K562 (cell line): Measurements from ENCODE around the gene ZNRD2. TPM values are rescaled to one million over a fixed set of nuclear protein-coding genes. Genes with fewer than 3 reads are reported as not detected.

Experiments used
- ATAC-seq: fragments of 200-7000 bp; cut with Tn5 transposase; 3 replicates; pipeline ENCODE4 v1.9.1; 2020; ENCODE audit warnings: moderate library complexity
- BruUV-seq: library from RNA; stranded (reverse); fragments of 400-500 nt; replicated peaks from 2 replicates; lab custom pipeline; 2021; lab: Mats Ljungman, UMichigan
- CTCF ChIA-PET: fragments of 300-600 bp; formaldehyde crosslinking; extraction: SDS; loops from one replicate; lab custom pipeline; 2021; ENCODE audit warnings: low intra/inter-chr PET ratio; lab: Yijun Ruan, JAX
- POLR2A ChIA-PET: fragments of 300-600, 350-650 bp; sonication (Branson Sonifier 250); formaldehyde crosslinking; extraction: SDS; loops from one replicate; lab custom pipeline; 2021; ENCODE audit warnings: antibody characterized with exemption, inconsistent platforms; lab: Yijun Ruan, JAX
- DNase-seq, 4 experiments: peaks; one replicate each; pipeline versions ENCODE4 v3.0.0 to v3.0.0-alpha.2; 2011 to 2018; ENCODE audit warnings: low spot score in 3 of 4, mixed read lengths in 3 of 4; ENCODE audit errors: extremely low read depth in 1 of 4
- FAIRE-seq: peaks from 2 replicates; lab custom pipeline; 2011; peaks lifted over from hg19 to GRCh38; lab: Jason Lieb, UNC
- H2AFZ ChIP-seq: 2 replicates; pipeline ENCODE4 v1.6.0; 2011; ENCODE audit warnings: low read depth, low read length, control low read depth, inconsistent platforms
- H3K27ac ChIP-seq: fragments of 200-600 bp; 3 replicates; pipeline ENCODE4 v1.8.0; 2011; ENCODE audit warnings: low read depth, mild to moderate bottlenecking, control low read depth, inconsistent platforms, low read length, moderate library complexity, mixed read lengths; ENCODE audit errors: extremely low read depth
- H3K27me3 ChIP-seq, 2 experiments: fragments of 300-600 bp in 1 of 2; 2 replicates in 1 of 2; 3 replicates in 1 of 2; pipeline versions ENCODE4 v1.6.0 to v1.8.0; 2011; ENCODE audit warnings: inconsistent platforms in 2 of 2, low read length in 2 of 2, mild to moderate bottlenecking in 1 of 2, mixed read lengths in 1 of 2, moderate library complexity in 1 of 2; ENCODE audit not compliant: control insufficient read depth in 2 of 2, insufficient read depth in 2 of 2
- H3K36me3 ChIP-seq: fragments of 300-600 bp; 3 replicates; pipeline ENCODE4 v1.8.0; 2011; ENCODE audit warnings: mild to moderate bottlenecking, low read length, inconsistent platforms; ENCODE audit not compliant: control insufficient read depth, insufficient read depth
- H3K4me1 ChIP-seq, 2 experiments: fragments of 200-600 bp in 1 of 2; replicated peaks in 1 of 2; 2 replicates in 1 of 2; 3 replicates in 1 of 2; pipeline versions ENCODE4 v1.5.1 to v1.8.0; 2011; ENCODE audit warnings: inconsistent platforms in 2 of 2, low read length in 2 of 2, mild to moderate bottlenecking in 1 of 2, mixed read lengths in 1 of 2, moderate library complexity in 1 of 2; ENCODE audit not compliant: control insufficient read depth in 2 of 2, insufficient read depth in 2 of 2
- H3K4me2 ChIP-seq: 2 replicates; pipeline ENCODE4 v1.6.1; 2011; ENCODE audit warnings: low read length, control low read depth, inconsistent platforms, mixed read lengths; ENCODE audit not compliant: insufficient read depth
- H3K4me3 ChIP-seq: fragments of 200-600 bp; sonication (generic), shearing (Covaris generic); 2 replicates; pipeline ENCODE4 v1.5.1; 2016; ENCODE audit warnings: control low read depth, inconsistent platforms
- H3K79me2 ChIP-seq: fragments of 200-600 bp; 3 replicates; pipeline ENCODE4 v1.8.0; 2011; ENCODE audit warnings: low read length, inconsistent platforms; ENCODE audit not compliant: control insufficient read depth, insufficient read depth
- H3K9ac ChIP-seq, 2 experiments: 2 replicates each; pipeline versions ENCODE4 v1.6.0 to v1.6.1; 2011; ENCODE audit warnings: low read depth in 2 of 2, low read length in 2 of 2, control low read depth in 1 of 2, inconsistent platforms in 1 of 2, mild to moderate bottlenecking in 1 of 2, mixed read lengths in 1 of 2; ENCODE audit not compliant: insufficient read depth in 1 of 2
- H3K9me1 ChIP-seq: one replicate; pipeline ENCODE4 v1.6.0; 2011; ENCODE audit warnings: inconsistent platforms, mild to moderate bottlenecking, low read length, moderate library complexity; ENCODE audit not compliant: control insufficient read depth, insufficient read depth
- H3K9me3 ChIP-seq: replicated peaks from 2 replicates; pipeline ENCODE4 v1.5.1; 2011; ENCODE audit warnings: low read depth, low read length, inconsistent platforms; ENCODE audit not compliant: control insufficient read depth, insufficient read depth
- H4K20me1 ChIP-seq: replicated peaks from 2 replicates; pipeline ENCODE4 v1.6.1; 2011; ENCODE audit warnings: low read length, inconsistent platforms, mixed read lengths; ENCODE audit not compliant: control insufficient read depth, insufficient read depth
- BCOR ChIP-seq: fragments of 450-650 bp; IDR thresholded peaks from 2 replicates; pipeline ENCODE4 v1.6.1; 2016
- CBX2 ChIP-seq: fragments of 200-600 bp; sonication (generic); IDR thresholded peaks from one replicate; pipeline ENCODE4 v1.6.1; 2012; ENCODE audit warnings: mild to moderate bottlenecking, low read length, inconsistent platforms; ENCODE audit not compliant: insufficient read depth, poor library complexity, severe bottlenecking
- GABPB1 ChIP-seq: sonication (generic); formaldehyde crosslinking; IDR thresholded peaks from 2 replicates; pipeline ENCODE4 v1.8.0; 2022; ENCODE audit warnings: mild to moderate bottlenecking, missing genetic modification reagents
- IFI16 ChIP-seq: fragments of 250-450 bp; sonication (Bioruptor Pico); IDR thresholded peaks from 2 replicates; pipeline ENCODE4 v2.1.2; 2022; ENCODE audit warnings: mild to moderate bottlenecking, inconsistent platforms
- PHF8 ChIP-seq: fragments of 200-600 bp; sonication (generic); IDR thresholded peaks from 2 replicates; pipeline ENCODE4 v1.6.1; 2012; ENCODE audit warnings: mixed run types, mild to moderate bottlenecking, inconsistent platforms, low read length, moderate library complexity, borderline replicate concordance
- POLR2G ChIP-seq: fragments of 200-400 bp; formaldehyde crosslinking; IDR thresholded peaks from 2 replicates; pipeline ENCODE4 v1.6.1; 2017; ENCODE audit warnings: low read depth, mild to moderate bottlenecking, antibody characterized with exemption, low read length, moderate library complexity
- SPI1 ChIP-seq: IDR thresholded peaks from 2 replicates; pipeline ENCODE4 v1.6.1; 2011; ENCODE audit warnings: low read depth, low read length, control low read depth, borderline replicate concordance
- VEZF1 ChIP-seq: fragments of 200-800 bp; sonication (Bioruptor generic); IDR thresholded peaks from 2 replicates; pipeline ENCODE4 v1.6.1; 2017; ENCODE audit warnings: missing genetic modification characterization, missing compliant biosample characterization
- ZFX ChIP-seq: sonication (generic); formaldehyde crosslinking; IDR thresholded peaks from 2 replicates; pipeline ENCODE4 v1.8.0; 2022; ENCODE audit warnings: mild to moderate bottlenecking, missing genetic modification reagents, moderate library complexity
- ZNF263 ChIP-seq: sonication (generic); formaldehyde crosslinking; IDR thresholded peaks from 2 replicates; pipeline ENCODE4 v1.8.0; 2022; ENCODE audit warnings: mild to moderate bottlenecking, missing genetic modification reagents, borderline replicate concordance
- WGBS: fragments of 100-300 bp; shearing (Covaris generic); methylation state at CpG from one replicate; pipeline ENCODE4 v1.1.6; 2016; ENCODE audit warnings: low coverage, mixed read lengths; ENCODE audit not compliant: insufficient coverage; ENCODE audit errors: missing lambda C conversion rate; 5-methylcytosine and 5-hydroxymethylcytosine counted together
- in situ Hi-C: fragments of 300-500 bp; cut with MboI; formaldehyde crosslinking; loops from 4 replicates; pipeline ENCODE4 v1.15.0; 2018; ENCODE audit warnings: inconsistent platforms, mixed read lengths
- intact Hi-C: fragments of 100-400 bp; cut with micrococcal nuclease; formaldehyde crosslinking; loops from 2 replicates; pipeline ENCODE4 v1.14.2; 2022
- polyA plus RNA-seq, 8 experiments: library from polyadenylated mRNA; depleted of rRNA in 4 of 8; stranded (reverse) in 5 of 8; unstranded in 3 of 8; fragments of >200 nt; fragmentation: Nextera tagmentation in 2 of 8; fragmentation: Illumina TruSeq in 1 of 8; extraction: Ambion mirVana in 2 of 8; extraction: Trizol in 1 of 8; gene quantifications; 2 replicates each; pipeline versions ENCODE4 v1.2.1 to v1.2.3, GENCODE V29; 2011 to 2014; ENCODE audit warnings: inconsistent platforms in 1 of 8, missing spikeins in 1 of 8
- total RNA-seq, 7 experiments: library from RNA; depleted of rRNA in 6 of 7; stranded (reverse); fragments of >200 nt in 6 of 7; fragmentation: Illumina TruSeq in 2 of 7; extraction: Trizol in 2 of 7; gene quantifications; 2 replicates each; pipeline versions ENCODE4 v1.2.1 to v1.2.3, GENCODE V29; 2011 to 2021; ENCODE audit warnings: low replicate concordance in 1 of 7

The ZNRD2 gene
- total and polyA plus RNA-seq, 9 of the 15 experiments (the other 6 are each of a cell fraction or from before 2014, with no cell fraction given): 13.4 to 129 (median 60.4) TPM

DNA sequence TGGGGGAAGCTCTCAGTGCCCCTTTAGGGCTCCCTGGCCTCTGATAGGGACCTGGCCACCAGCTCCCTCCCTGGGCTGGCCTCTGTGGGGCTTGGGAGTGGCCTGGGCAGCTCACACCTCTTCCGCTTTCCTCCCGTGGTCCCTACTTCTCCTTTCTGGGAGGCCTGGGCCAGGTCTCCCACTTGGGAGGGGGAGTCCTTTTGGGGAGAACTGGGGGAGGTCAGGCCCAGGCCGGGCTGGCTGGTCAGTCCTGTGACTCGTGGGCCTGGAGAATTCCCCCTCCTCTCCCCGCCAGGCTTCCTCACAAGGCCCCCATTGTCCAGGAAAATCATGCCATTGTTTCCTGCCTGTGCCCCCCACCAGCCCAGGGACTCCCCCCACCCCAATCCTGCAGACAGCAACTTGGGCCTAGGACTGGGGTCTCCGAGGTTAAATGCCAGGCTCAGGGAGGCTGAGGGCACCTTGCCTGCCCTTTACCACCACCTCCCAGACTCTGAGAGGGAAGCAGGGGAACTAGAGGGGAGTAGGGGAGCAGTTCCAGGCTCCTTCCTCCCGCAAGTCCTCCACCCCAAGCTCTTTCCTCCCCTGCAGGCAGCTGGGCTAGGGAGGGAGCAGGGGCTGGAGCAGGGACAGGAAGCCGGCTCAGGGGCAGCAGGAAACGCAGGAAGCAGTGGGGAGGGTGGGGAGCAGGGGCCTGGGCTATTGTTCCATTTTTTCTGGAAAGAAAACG, 40.9 kb downstream of the ZNRD2 start:
- Histone ChIP-seq H3K9me1 (peaks cover 3% of the 10 kb centered on the region), H3K4me3 (peak overlapping the region; percentile 87; the same call in 1 of the 2 replicates), H3K4me2 (peak overlapping the region; percentile 90), H3K27ac (no peak overlapping the region; the same call in 2 of the 3 replicates), H4K20me1 (no peaks in the 10 kb centered on the region), H3K9ac (peak overlapping the region; percentile 1 to 86; a peak in 3 of 4 replicates), H3K36me3 (peaks cover 45% of the 10 kb centered on the region; the same call in 2 of the 3 replicates)
- no peak for DNase-seq
- ATAC-seq: no peak
- 42% methylated on average over 9 of the region's 10 CpGs for WGBS
- no peak for TF ChIP-seq CBX2
- TF ChIP-seq ZNF263 (CRISPR knock-in tag): peak; percentile 97
- TF ChIP-seq POLR2G: 0 out of 2 replicates have a peak, but pooled peaks have one; percentile 18
- peak; percentile 85; the same call in 1 of the 2 replicates for TF ChIP-seq SPI1
- TF ChIP-seq BCOR: no peak
- TF ChIP-seq PHF8: peak; percentile 29; the same call in 1 of the 2 replicates
- TF ChIP-seq IFI16 (CRISPR knock-in tag): no peak
- 0 out of 2 replicates have a peak, but pooled peaks have one; percentile 37 for TF ChIP-seq GABPB1
- peak; percentile 48; the same call in 1 of the 2 replicates for TF ChIP-seq VEZF1 (CRISPR knock-in tag)
- peak; percentile 64 for TF ChIP-seq ZFX (CRISPR knock-in tag)
- TF ChIP-seq, all 486 proteins: peak for 7
- H3K79me2 ChIP-seq: peaks cover 46% of the 10 kb centered on the region
- H3K27me3 ChIP-seq: no peaks in the 10 kb centered on the region
- CTCF ChIA-PET: no interaction called here
- intact Hi-C loops: no loop called here
- no peak for FAIRE-seq
- in situ Hi-C loops: no loop called here
- H2AFZ ChIP-seq: no peak overlapping the region
- peaks cover 22 to 65% of the 10 kb centered on the region in 2 experiments for H3K4me1 ChIP-seq
- no peaks in the 10 kb centered on the region for H3K9me3 ChIP-seq
- POLR2A ChIA-PET: interaction anchor here (0.6 to 1.4 kb wide), 6 partner anchors 9 to 163 kb away, joined by 3 to 5 read pairs (median 4); no protein-coding TSS in a partner anchor
- BruUV-seq: no TSS peak
